Measurements from ENCODE around the gene NCBP2. TPM values are rescaled to one million over a fixed set of nuclear protein-coding genes. Genes with fewer than 3 reads are reported as not detected.

Gene NCBP2
- total and polyA plus RNA-seq, 4 donors, result 40.3 to 59.6 (median 45.1) TPM

DNA sequence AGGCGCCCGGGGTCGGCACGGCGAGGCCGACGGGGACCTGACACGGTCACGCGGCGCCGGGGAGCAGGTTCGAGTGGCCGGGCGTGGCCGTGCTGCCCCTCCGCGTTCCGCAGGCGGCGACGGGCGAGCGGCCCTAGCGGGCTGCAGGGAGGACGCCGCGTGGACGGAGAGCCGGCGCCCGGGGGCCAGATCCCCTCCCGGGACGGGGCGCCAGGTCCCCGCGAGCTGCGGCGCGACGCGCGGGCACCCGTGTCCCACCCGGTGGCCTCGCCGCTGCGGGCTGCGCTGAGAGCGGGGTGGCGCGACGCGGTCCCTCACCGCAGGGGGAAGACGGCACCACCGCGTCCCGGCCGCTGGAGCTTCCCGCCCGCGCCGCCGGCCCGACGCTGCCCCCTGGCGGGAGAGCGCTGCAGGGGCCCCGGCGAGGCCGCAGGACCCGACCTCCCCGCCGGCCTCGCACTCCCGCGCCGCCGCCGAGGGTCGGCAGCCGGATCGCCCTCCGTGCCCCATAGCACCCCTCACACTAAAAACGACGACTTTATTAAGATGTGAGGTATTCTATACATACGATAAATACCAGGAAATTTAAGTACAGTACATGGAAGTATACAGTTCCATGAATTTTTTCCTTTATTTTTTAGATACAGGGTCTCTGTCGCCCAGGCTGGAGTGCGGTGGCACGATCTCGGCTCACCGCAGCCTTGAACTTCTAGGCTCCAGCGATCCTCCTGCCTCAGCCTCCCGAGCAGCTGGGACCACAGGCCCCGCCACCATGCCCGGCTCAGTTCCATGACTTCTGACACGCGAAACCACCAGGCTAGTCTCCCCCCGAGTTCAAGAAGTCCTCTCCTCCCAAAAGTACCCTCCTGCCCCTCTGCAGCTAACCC is 27.6 kb upstream of the NCBP2 start:
- H3K27ac ChIP-seq (ENCODE audit: low read depth in 1 of 2, low read length in 2 of 2), result no peak overlapping the region
- whole genome bisulfite sequencing, 2 donors, result 10 to 19% methylated on average over 51 to 100 of the region's 100 CpGs
- H3K9me3 ChIP-seq (ENCODE audit: control insufficient read depth, low read length), result no peaks in the 10 kb centered on the region
- no peaks in the 10 kb centered on the region for H3K27me3 ChIP-seq (ENCODE audit: control insufficient read depth in 1 of 2, insufficient read depth in 2 of 2, low read length in 1 of 2)
- H3K4me1 ChIP-seq (ENCODE audit: control insufficient read depth in 1 of 2, insufficient read depth in 2 of 2, low read length in 2 of 2), result no peaks in the 10 kb centered on the region
- no peaks in the 10 kb centered on the region for H3K36me3 ChIP-seq (ENCODE audit: control insufficient read depth in 1 of 2, insufficient read depth in 2 of 2, low read length in 1 of 2)
- peak; percentile 87 for ATAC-seq (ENCODE audit: low FRiP score)
- intact Hi-C loops (cut with DNase I), result loop anchor here in 1 of 2 donors (2.0 kb wide), 1 partner anchor 131 kb away; no protein-coding TSS in a partner anchor
- peak; percentile 74 to 92 for DNase-seq
- H3K4me3 ChIP-seq (ENCODE audit: low read length in 2 of 2), result peak overlapping the region; percentile 78 to 92

DNA sequence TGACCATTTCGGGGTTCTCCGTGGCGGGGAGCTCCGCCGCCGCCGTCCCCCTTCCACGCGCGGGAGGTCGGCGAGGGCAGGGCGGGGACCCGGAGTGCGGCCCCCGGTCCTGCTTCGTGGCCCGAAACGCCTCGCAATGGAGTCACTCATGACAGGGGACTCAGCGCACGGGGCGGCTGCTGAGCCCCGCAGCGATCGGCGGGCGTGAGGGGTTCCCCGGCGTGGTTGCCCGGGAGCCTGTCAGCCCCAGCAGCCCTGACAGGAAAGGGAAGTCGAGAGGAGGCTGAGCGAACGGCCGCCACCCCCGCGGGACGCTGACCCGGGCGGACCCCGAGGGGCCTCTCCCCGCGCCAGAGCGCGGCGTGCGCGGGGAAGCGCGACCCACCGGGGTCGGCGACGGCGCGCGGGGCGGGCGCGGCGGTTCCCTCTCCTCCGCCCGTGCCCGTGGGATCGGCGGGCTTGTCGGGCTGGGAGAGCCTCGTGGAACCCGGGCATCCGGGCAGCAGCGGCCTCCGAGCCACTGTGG is 26.9 kb upstream of the NCBP2 start:
- no peaks in the 10 kb centered on the region for H3K4me1 ChIP-seq (ENCODE audit: control insufficient read depth in 1 of 2, insufficient read depth in 2 of 2, low read length in 2 of 2)
- H3K27me3 ChIP-seq (ENCODE audit: control insufficient read depth in 1 of 2, insufficient read depth in 2 of 2, low read length in 1 of 2), result no peaks in the 10 kb centered on the region
- no peaks in the 10 kb centered on the region for H3K9me3 ChIP-seq (ENCODE audit: control insufficient read depth, low read length)
- no peak for DNase-seq
- intact Hi-C loops (cut with DNase I), result loop anchor here in 1 of 2 donors (2.0 kb wide), 1 partner anchor 130 kb away; no protein-coding TSS in a partner anchor
- no peak overlapping the region for H3K27ac ChIP-seq (ENCODE audit: low read depth in 1 of 2, low read length in 2 of 2)
- WGBS, 2 donors, result 0% methylated on average over 25 to 72 of the region's 72 CpGs
- ATAC-seq (ENCODE audit: low FRiP score), result peak; percentile 34
- no peaks in the 10 kb centered on the region for H3K36me3 ChIP-seq (ENCODE audit: control insufficient read depth in 1 of 2, insufficient read depth in 2 of 2, low read length in 1 of 2)
- H3K4me3 ChIP-seq (ENCODE audit: low read length in 2 of 2), result peak overlapping the region; percentile 78 to 92

DNA sequence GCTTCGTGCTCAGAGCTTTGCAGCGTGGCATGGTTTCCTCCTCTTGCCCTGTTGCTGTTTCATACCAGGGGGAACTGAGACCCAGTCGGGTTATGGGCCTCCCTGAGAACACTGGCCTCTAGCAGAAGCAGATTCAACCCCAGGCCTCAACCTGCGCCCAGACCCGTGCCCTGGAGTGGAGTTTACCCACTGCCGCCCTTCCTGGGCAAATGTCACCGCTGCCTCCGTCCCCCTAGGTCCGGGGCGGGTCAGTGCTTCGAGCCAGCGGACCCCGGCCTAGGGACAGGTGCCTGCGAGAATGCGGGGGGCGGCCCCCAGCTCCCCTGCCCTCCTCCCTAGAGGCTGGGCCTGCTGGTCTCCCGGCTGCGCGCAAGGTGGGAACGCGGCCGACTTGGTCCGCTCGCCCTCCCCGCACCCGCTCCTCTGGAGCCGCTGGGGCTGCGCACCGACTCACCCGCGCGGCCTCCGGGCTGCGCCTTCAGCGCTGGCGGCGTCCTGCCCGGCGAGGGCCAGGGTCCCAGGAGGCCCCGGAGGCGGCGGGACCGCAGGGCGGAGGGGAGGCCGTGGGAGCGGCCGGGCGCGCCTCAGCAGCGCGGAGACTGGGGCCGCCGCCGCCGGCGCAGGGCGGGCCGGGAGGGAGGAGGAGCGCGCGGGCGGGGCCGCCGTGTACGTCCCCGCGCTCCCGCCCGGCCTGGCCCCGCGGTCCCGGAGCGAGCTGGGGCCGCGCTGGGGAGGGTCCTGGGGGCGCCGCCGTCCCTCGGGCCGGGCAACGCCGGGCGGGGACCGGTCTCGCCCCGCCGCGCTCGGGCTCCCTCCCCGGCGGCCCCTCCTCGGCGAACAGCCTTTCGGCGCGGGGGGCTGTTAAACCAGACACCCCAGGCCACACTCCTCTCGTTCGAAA is 26.2 kb upstream of the NCBP2 start, which contains the start of gene PIGZ:
TSS of gene PIGZ (minus strand) at position 601 of the 901 bp plus-strand sequence. CDS start 16,802 bp downstream, outside the sequence.
- H3K27ac ChIP-seq (ENCODE audit: low read depth in 1 of 2, low read length in 2 of 2), result no peak within 1 kb of the TSS
- intact Hi-C loops (cut with DNase I), result loop anchor here in 1 of 2 donors (2.0 kb wide), 1 partner anchor 130 kb away; no protein-coding TSS in a partner anchor
- 2% methylated on average over 48 to 98 of the region's 98 CpGs for WGBS, 2 donors

DNA sequence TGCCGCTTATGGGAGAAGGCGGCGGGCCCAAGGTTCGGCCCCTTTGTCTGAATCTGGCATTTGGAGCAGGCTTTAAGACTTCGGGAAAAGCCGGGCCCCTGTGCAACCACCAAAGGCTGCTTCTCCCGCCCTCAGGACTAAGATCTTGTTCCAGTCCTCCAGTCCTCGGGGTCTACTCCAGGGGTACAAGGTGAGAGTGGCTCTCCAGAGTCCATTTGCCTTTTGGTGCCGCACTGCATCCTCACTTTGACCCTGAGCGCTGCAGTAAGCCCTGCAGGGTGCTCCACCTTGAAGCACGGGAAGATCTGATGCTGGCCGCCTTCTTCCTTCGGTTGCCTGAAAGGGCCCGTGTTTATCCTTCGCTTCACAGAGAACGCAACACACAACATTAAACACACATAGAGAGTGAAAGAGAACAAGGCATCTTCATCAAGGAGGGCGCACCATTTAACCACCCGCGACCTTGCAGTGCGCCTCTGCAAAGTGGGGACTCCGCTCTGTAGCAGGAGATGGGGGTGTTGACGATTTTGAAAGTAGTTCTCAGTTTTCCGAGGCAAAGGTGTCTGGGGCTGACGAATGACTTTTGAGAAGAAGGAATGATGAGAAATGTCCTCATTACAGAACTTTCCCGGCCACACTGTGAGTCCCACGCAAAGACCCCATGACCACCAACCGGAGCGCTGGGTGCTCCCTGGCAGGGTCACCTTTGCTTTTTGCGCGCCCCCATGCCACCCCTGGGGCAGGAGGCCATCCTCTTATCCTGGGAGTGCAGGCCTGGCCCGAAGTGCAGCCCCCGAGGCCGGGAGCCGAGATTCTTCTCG is 25.3 kb upstream of the NCBP2 start:
- intact Hi-C loops (cut with DNase I), result loop anchor here in 1 of 2 donors (2.0 kb wide), 1 partner anchor 129 kb away; no protein-coding TSS in a partner anchor
- 76 to 77% methylated on average over 35 of the region's 35 CpGs for WGBS, 2 donors
- no peak for ATAC-seq (ENCODE audit: low FRiP score)
- Histone ChIP-seq H3K4me1 (ENCODE audit: control insufficient read depth in 1 of 2, insufficient read depth in 2 of 2, low read length in 2 of 2) (no peaks in the 10 kb centered on the region), H3K36me3 (ENCODE audit: control insufficient read depth in 1 of 2, insufficient read depth in 2 of 2, low read length in 1 of 2) (no peaks in the 10 kb centered on the region), H3K4me3 (ENCODE audit: low read length in 2 of 2) (peak overlapping the region in 1 of 2 donors; percentile 92), H3K9me3 (ENCODE audit: control insufficient read depth, low read length) (no peaks in the 10 kb centered on the region), H3K27ac (ENCODE audit: low read depth in 1 of 2, low read length in 2 of 2) (no peak overlapping the region), H3K27me3 (ENCODE audit: control insufficient read depth in 1 of 2, insufficient read depth in 2 of 2, low read length in 1 of 2) (no peaks in the 10 kb centered on the region)
- DNase-seq, result no peak

More for the DNA sequence above, 26.2 kb upstream of the NCBP2 start, which contains the start of gene PIGZ:
- no peak for DNase-seq
- Histone ChIP-seq H3K4me3 (ENCODE audit: low read length in 2 of 2) (peak within 1 kb of the TSS; percentile 78 to 92), H3K27me3 (ENCODE audit: control insufficient read depth in 1 of 2, insufficient read depth in 2 of 2, low read length in 1 of 2) (no peaks in the 10 kb centered on the region), H3K9me3 (ENCODE audit: control insufficient read depth, low read length) (no peaks in the 10 kb centered on the region), H3K4me1 (ENCODE audit: control insufficient read depth in 1 of 2, insufficient read depth in 2 of 2, low read length in 2 of 2) (no peaks in the 10 kb centered on the region), H3K36me3 (ENCODE audit: control insufficient read depth in 1 of 2, insufficient read depth in 2 of 2, low read length in 1 of 2) (no peaks in the 10 kb centered on the region)
- ATAC-seq (ENCODE audit: low FRiP score), result peak; percentile 71

DNA sequence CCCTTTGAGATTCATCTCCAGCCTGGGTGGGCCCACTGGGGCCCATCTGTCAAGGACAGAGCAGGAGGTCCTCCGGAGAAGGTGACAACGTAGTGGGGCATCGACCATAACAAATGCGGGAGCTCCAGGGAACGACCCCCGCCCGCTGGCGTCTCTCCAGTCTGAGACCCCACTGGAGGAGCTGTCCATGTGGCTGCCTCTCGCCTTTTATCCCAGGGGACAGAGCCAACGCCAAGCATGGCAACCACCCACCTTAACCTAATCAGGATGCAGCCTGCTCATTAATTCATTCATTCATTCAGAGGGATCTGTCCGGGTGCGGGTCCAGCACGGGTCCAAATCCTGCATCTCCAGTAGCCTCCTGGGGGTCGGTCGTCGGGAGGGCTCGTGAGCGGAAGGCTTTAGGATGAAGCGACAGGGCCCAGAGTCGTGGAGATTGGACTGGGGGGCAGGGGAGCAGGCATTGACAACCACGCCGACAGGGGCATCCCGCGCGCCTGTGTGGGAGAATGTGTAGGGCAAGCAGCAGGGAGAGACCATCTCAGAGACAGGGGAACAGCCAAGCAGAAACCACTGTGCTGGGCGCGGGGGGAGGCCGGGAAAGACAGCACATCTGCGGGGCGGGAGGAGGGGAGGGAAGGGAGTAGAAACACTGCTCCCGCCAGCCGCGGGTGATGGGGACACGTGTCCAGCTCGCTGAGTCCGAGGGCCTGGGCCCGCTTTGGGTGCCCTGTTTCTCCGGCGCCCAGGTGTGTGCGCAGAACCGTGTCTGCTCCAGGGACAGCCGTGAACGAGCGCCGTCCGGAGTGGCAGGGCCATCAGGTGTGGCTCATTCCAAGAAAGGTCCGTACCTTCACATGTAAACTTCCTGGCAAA is 24.4 kb upstream of the NCBP2 start:
- DNase-seq (no peak), ATAC-seq (ENCODE audit: low FRiP score) (no peak)
- H3K4me3 ChIP-seq (ENCODE audit: low read length in 2 of 2), result no peak overlapping the region
- H3K27ac ChIP-seq (ENCODE audit: low read depth in 1 of 2, low read length in 2 of 2), result no peak overlapping the region
- H3K4me1 ChIP-seq (ENCODE audit: control insufficient read depth in 1 of 2, insufficient read depth in 2 of 2, low read length in 2 of 2), result no peaks in the 10 kb centered on the region
- no peaks in the 10 kb centered on the region for H3K36me3 ChIP-seq (ENCODE audit: control insufficient read depth in 1 of 2, insufficient read depth in 2 of 2, low read length in 1 of 2)
- no peaks in the 10 kb centered on the region for H3K27me3 ChIP-seq (ENCODE audit: control insufficient read depth in 1 of 2, insufficient read depth in 2 of 2, low read length in 1 of 2)
- WGBS, 2 donors, result 74 to 78% methylated on average over 46 to 47 of the region's 47 CpGs
- intact Hi-C loops (cut with DNase I), result no loop called here
- H3K9me3 ChIP-seq (ENCODE audit: control insufficient read depth, low read length), result no peaks in the 10 kb centered on the region

DNA sequence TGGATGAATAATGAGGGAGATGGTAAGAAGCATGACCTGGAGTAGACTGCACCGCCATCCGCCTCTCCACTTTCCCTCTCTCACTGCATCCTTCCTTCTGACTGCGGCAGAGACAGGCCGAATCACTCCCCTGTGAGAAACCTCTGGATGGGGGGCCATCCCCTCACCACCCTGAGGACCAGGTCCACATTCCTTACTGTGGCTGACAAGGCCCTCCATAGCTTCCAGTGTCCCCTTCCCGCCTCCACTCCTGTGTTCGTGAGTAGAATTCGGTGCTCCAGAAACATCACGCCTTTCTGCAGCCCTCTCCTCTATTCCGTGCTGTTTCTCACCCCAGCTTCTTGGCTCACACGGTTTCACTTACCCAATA is 23.5 kb upstream of the NCBP2 start:
- DNase-seq (no peak), ATAC-seq (ENCODE audit: low FRiP score) (no peak)
- H3K4me3 ChIP-seq (ENCODE audit: low read length in 2 of 2), result no peak overlapping the region
- no peaks in the 10 kb centered on the region for H3K36me3 ChIP-seq (ENCODE audit: control insufficient read depth in 1 of 2, insufficient read depth in 2 of 2, low read length in 1 of 2)
- no peaks in the 10 kb centered on the region for H3K4me1 ChIP-seq (ENCODE audit: control insufficient read depth in 1 of 2, insufficient read depth in 2 of 2, low read length in 2 of 2)
- WGBS, 2 donors, result 93 to 95% methylated on average over 10 of the region's 10 CpGs
- no peaks in the 10 kb centered on the region for H3K27me3 ChIP-seq (ENCODE audit: control insufficient read depth in 1 of 2, insufficient read depth in 2 of 2, low read length in 1 of 2)
- no peaks in the 10 kb centered on the region for H3K9me3 ChIP-seq (ENCODE audit: control insufficient read depth, low read length)
- no peak overlapping the region for H3K27ac ChIP-seq (ENCODE audit: low read depth in 1 of 2, low read length in 2 of 2)
- intact Hi-C loops (cut with DNase I), result no loop called here

DNA sequence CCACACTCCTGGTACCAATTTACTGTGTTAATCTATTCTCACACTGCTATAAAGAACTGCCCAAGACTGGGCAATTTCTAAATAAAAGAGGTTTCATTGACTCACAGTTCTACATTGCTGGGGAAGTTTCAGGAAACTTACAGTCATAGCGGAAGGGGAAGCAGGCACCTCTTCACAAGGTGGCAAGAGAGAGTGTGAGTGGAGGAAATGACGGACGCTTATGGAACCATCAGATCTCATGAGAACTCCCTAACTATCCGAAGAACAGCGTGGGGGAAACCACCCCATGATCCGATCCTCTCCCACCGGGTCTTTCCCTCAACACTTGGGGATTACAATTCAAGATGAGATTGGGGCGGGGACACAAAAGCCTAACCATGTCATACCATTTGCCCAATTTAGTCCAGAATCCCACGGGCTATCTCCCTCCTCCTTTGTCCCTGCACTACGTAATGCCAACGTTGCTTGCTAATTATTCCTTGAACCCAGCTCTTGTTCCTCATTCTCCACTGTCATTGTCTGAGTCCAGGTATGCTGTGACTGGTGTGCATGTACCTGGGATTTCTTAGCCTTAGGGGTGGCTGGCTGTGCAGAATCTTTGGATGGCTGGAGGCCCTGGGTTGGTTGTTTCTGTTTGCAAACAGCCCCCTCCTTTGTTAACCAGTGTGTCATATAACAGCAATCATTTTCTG is 22.9 kb upstream of the NCBP2 start:
- H3K4me3 ChIP-seq (ENCODE audit: low read length in 2 of 2), result no peak overlapping the region
- DNase-seq (no peak), ATAC-seq (ENCODE audit: low FRiP score) (no peak)
- H3K36me3 ChIP-seq (ENCODE audit: control insufficient read depth in 1 of 2, insufficient read depth in 2 of 2, low read length in 1 of 2), result no peaks in the 10 kb centered on the region
- no peaks in the 10 kb centered on the region for H3K4me1 ChIP-seq (ENCODE audit: control insufficient read depth in 1 of 2, insufficient read depth in 2 of 2, low read length in 2 of 2)
- WGBS, 2 donors, result 93% methylated on average over 11 of the region's 11 CpGs
- no peak overlapping the region for H3K27ac ChIP-seq (ENCODE audit: low read depth in 1 of 2, low read length in 2 of 2)
- intact Hi-C loops (cut with DNase I), result no loop called here
- H3K9me3 ChIP-seq (ENCODE audit: control insufficient read depth, low read length), result no peaks in the 10 kb centered on the region
- no peaks in the 10 kb centered on the region for H3K27me3 ChIP-seq (ENCODE audit: control insufficient read depth in 1 of 2, insufficient read depth in 2 of 2, low read length in 1 of 2)

Measured in aorta (tissue), 5 donors.